Mesenchymal stem cell (in vitro differentiated cells and primary cell): ENCODE results near the gene CXCL8.
A peak's percentile ranks its signal among the peaks of the same experiment; 100 is the strongest.

Experiments
- DNase-seq: peaks from one replicate; pipeline ENCODE4 v3.0.0-alpha.2; 2013
- H2AFZ ChIP-seq: one replicate; pipeline ENCODE4 v1.6.1; 2013; ENCODE audit warnings: low read depth, mild to moderate bottlenecking, control low read depth, inconsistent platforms, low read length, moderate library complexity
- H2AK5ac ChIP-seq: 2 replicates; pipeline ENCODE4 v1.6.1; 2013; ENCODE audit warnings: low read length, moderate library complexity, mild to moderate bottlenecking, inconsistent platforms; ENCODE audit not compliant: severe bottlenecking
- H2BK120ac ChIP-seq: one replicate; pipeline ENCODE4 v1.6.1; 2013; ENCODE audit warnings: low read depth, mild to moderate bottlenecking, inconsistent platforms, low read length, moderate library complexity
- H2BK12ac ChIP-seq, 2 experiments: one replicate each; pipeline ENCODE4 v1.6.1; 2013; ENCODE audit warnings: inconsistent platforms in 2 of 2, low read length in 2 of 2, mild to moderate bottlenecking in 2 of 2, moderate library complexity in 2 of 2, control low read depth in 1 of 2
- H2BK15ac ChIP-seq: one replicate; pipeline ENCODE4 v1.6.1; 2013; ENCODE audit warnings: mild to moderate bottlenecking, low read depth, inconsistent platforms; ENCODE audit not compliant: poor library complexity, severe bottlenecking
- H2BK5ac ChIP-seq: 2 replicates; pipeline ENCODE4 v1.6.1; 2013; ENCODE audit warnings: low read depth, mild to moderate bottlenecking, low read length, control low read depth, inconsistent platforms; ENCODE audit not compliant: poor library complexity, severe bottlenecking
- H3K14ac ChIP-seq, 2 experiments: one replicate each; pipeline ENCODE4 v1.6.1; 2013; ENCODE audit warnings: inconsistent platforms in 2 of 2, low read length in 2 of 2, control low read depth in 1 of 2, mild to moderate bottlenecking in 1 of 2, moderate library complexity in 1 of 2
- H3K18ac ChIP-seq, 2 experiments: one replicate each; pipeline ENCODE4 v1.6.1; 2013; ENCODE audit warnings: inconsistent platforms in 2 of 2, low read length in 2 of 2, control low read depth in 1 of 2, low read depth in 1 of 2, mild to moderate bottlenecking in 1 of 2
- H3K23ac ChIP-seq, 2 experiments: one replicate each; pipeline ENCODE4 v1.6.1; 2013; ENCODE audit warnings: inconsistent platforms in 2 of 2, low read length in 2 of 2, mild to moderate bottlenecking in 2 of 2, moderate library complexity in 2 of 2, control low read depth in 1 of 2
- H3K27ac ChIP-seq: 2 replicates; pipeline ENCODE4 v1.5.1; 2013; ENCODE audit warnings: mild to moderate bottlenecking, moderate library complexity, low read length, control low read depth, inconsistent platforms; ENCODE audit not compliant: poor library complexity, severe bottlenecking
- H3K27me3 ChIP-seq, 2 experiments: 2 replicates each; pipeline versions ENCODE4 v1.6.1 to v1.7.0; 2013; ENCODE audit warnings: low read length in 2 of 2, mild to moderate bottlenecking in 2 of 2, moderate library complexity in 2 of 2, control low read depth in 1 of 2, inconsistent platforms in 1 of 2; ENCODE audit not compliant: control insufficient read depth in 1 of 2, insufficient read depth in 1 of 2
- H3K36me3 ChIP-seq, 2 experiments: 2 replicates each; pipeline versions ENCODE4 v1.6.1 to v1.7.0; 2013; ENCODE audit warnings: low read length in 2 of 2, control low read depth in 1 of 2, inconsistent platforms in 1 of 2, low read depth in 1 of 2, mild to moderate bottlenecking in 1 of 2; ENCODE audit not compliant: insufficient read depth in 2 of 2, control insufficient read depth in 1 of 2
- H3K4ac ChIP-seq, 2 experiments: one replicate each; pipeline ENCODE4 v1.6.1; 2013; ENCODE audit warnings: inconsistent platforms in 2 of 2, low read length in 2 of 2, mild to moderate bottlenecking in 2 of 2, moderate library complexity in 2 of 2, control low read depth in 1 of 2, low read depth in 1 of 2
- H3K4me1 ChIP-seq: 2 replicates; pipeline ENCODE4 v1.6.1; 2013; ENCODE audit warnings: low read depth, low read length, control low read depth; ENCODE audit not compliant: control insufficient read depth, insufficient read depth
- H3K4me2 ChIP-seq: 2 replicates; pipeline ENCODE4 v1.6.1; 2013; ENCODE audit warnings: low read length, mild to moderate bottlenecking, inconsistent platforms; ENCODE audit not compliant: poor library complexity, severe bottlenecking
- H3K4me3 ChIP-seq, 2 experiments: 2 replicates each; pipeline versions ENCODE4 v1.5.1 to v1.7.0; 2013; ENCODE audit warnings: low read length in 2 of 2, mild to moderate bottlenecking in 2 of 2, control low read depth in 1 of 2, low read depth in 1 of 2; ENCODE audit not compliant: insufficient read depth in 1 of 2
- H3K79me1 ChIP-seq: replicated peaks from 2 replicates; pipeline ENCODE4 v1.6.1; 2013; ENCODE audit warnings: mild to moderate bottlenecking, control low read depth, low read length, inconsistent platforms; ENCODE audit not compliant: poor library complexity, severe bottlenecking
- H3K9ac ChIP-seq: 2 replicates; pipeline ENCODE4 v1.7.0; 2013; ENCODE audit warnings: mild to moderate bottlenecking, low read length, moderate library complexity
- H3K9me3 ChIP-seq: 2 replicates; pipeline ENCODE4 v1.7.0; 2013; ENCODE audit warnings: mild to moderate bottlenecking, low read length; ENCODE audit not compliant: control insufficient read depth
- H4K8ac ChIP-seq: one replicate; pipeline ENCODE4 v1.6.1; 2013; ENCODE audit warnings: inconsistent platforms, mild to moderate bottlenecking, low read length, moderate library complexity
- H4K91ac ChIP-seq: one replicate; pipeline ENCODE4 v1.6.1; 2013; ENCODE audit warnings: mild to moderate bottlenecking, low read length, inconsistent platforms
- WGBS: methylation state at CpG from one replicate; pipeline ENCODE4 v1.1.7; 2013; ENCODE audit warnings: mixed read lengths; 5-methylcytosine and 5-hydroxymethylcytosine counted together

Gene CXCL8

DNA sequence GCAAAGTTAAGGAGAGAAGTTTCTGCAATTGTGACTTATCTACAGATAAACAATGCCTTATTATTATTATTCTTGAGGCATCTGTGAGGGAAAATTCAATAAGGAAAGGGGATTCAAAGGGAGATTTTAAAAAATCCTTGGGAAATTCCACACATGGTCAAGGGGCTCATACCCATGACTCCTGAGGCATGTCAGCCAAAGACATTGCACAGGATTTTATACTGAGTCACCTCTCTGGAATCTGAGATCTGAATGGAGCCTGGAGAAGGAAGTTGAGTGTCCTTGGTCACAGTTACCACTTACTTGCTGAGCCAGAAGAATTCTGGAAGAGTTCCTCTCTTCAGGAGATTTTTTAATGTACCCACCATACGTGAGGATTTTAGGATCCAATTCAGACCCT lies 14.4 kb upstream of the CXCL8 start:
- no peak overlapping the region for H2AFZ ChIP-seq
- DNase-seq = peak; percentile 93
- no peak overlapping the region for H3K23ac ChIP-seq
- H4K8ac ChIP-seq = no peak overlapping the region
- H3K4me1 ChIP-seq = peaks cover 3% of the 10 kb centered on the region
- peak overlapping the region; percentile 48 for H2BK5ac ChIP-seq
- H3K36me3 ChIP-seq = no peaks in the 10 kb centered on the region
- H3K9me3 ChIP-seq = no peaks in the 10 kb centered on the region
- peak overlapping the region; percentile 97 for H2BK120ac ChIP-seq
- no peak overlapping the region for H3K14ac ChIP-seq
- H3K4ac ChIP-seq = peak overlapping the region; percentile 48 to 88
- WGBS = 16% methylated on average over 1 of the region's 1 CpG
- H3K4me2 ChIP-seq = no peak overlapping the region
- H2AK5ac ChIP-seq = no peak overlapping the region
- H2BK12ac ChIP-seq = peak overlapping the region; percentile 51
- peak overlapping the region; percentile 89 for H3K27ac ChIP-seq
- H3K27me3 ChIP-seq = no peaks in the 10 kb centered on the region
- H3K18ac ChIP-seq = peak overlapping the region in 1 of 2 experiments; percentile 74
- H3K79me1 ChIP-seq = no peaks in the 10 kb centered on the region
- H4K91ac ChIP-seq = no peak overlapping the region
- H3K9ac ChIP-seq = peak overlapping the region; percentile 41
- no peak overlapping the region for H2BK15ac ChIP-seq
- H3K4me3 ChIP-seq = no peak overlapping the region

DNA sequence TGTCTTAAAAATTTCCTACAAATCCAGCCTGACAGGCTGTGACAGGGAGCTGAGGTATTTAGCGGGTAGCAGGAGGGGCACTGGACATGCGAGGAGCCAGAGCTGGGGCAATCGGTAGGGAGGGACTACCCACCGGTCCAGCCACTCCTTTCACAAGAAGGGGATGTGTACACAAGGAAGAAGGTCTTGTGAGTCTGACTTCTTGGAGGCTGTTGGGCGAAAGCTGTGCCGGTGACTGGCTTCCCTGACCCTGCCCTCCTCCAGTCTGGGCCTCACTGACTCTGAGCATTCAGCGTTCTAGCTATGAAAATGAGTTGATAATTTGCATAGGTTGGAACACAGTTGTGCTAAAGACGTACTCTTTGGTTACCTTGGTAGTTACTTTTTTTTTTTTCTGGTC lies 12.7 kb upstream of the CXCL8 start:
- Histone ChIP-seq H2BK12ac (peak overlapping the region; percentile 94 to 99), H3K4me3 (no peak overlapping the region), H3K4me2 (no peak overlapping the region), H2AFZ (no peak overlapping the region), H2BK15ac (peak overlapping the region; percentile 88), H3K9me3 (no peaks in the 10 kb centered on the region), H3K79me1 (no peaks in the 10 kb centered on the region), H4K91ac (peak overlapping the region; percentile 80), H3K4ac (peak overlapping the region in 1 of 2 experiments; percentile 85), H3K27me3 (no peaks in the 10 kb centered on the region), H3K9ac (no peak overlapping the region), H3K14ac (peak overlapping the region in 1 of 2 experiments; percentile 90), H2AK5ac (peak overlapping the region; percentile 83), H3K36me3 (no peaks in the 10 kb centered on the region), H2BK5ac (no peak overlapping the region), H2BK120ac (peak overlapping the region; percentile 29), H3K4me1 (peaks cover 4% of the 10 kb centered on the region), H3K23ac (no peak overlapping the region), H3K18ac (peak overlapping the region in 1 of 2 experiments; percentile 96), H4K8ac (peak overlapping the region; percentile 5), H3K27ac (no peak overlapping the region)
- no peak for DNase-seq
- whole genome bisulfite sequencing = 92% methylated on average over 7 of the region's 8 CpGs

DNA sequence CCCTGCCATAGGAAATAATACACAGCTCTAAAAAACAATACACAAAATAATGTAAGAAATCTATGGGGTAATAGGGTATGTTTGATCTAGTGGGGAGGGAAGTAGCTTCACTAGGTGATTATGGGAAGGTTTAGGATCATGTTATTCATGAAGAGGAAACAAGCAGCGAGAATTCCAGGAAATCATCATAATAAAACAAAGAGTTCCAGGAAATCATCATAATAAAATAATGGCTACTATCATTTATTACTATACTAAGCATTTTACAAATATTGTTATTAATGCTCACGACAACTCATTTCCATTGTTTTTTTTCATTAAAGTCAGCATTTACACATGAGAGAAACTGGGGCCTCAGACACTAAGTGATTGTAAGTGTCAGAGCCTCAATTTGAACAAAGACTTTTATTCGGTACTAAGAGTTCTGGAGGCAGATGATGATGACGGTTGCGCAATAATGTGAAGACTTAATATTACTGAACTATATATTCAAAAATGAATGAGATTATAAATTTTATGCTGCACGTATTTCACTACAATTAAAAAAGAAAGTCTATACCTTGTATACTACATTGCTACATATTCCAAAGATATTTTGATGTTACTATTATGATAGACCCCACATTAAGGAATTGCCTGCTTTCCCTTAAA lies 12.2 kb upstream of the CXCL8 start:
- H2BK5ac ChIP-seq = no peak overlapping the region
- no peak overlapping the region for H3K14ac ChIP-seq
- peaks cover 4% of the 10 kb centered on the region for H3K4me1 ChIP-seq
- no peak overlapping the region for H2BK12ac ChIP-seq
- no peak overlapping the region for H3K4me3 ChIP-seq
- no peak overlapping the region for H2BK15ac ChIP-seq
- no peak overlapping the region for H2AFZ ChIP-seq
- H3K4ac ChIP-seq = no peak overlapping the region
- no peaks in the 10 kb centered on the region for H3K27me3 ChIP-seq
- no peak overlapping the region for H3K23ac ChIP-seq
- no peak for DNase-seq
- no peaks in the 10 kb centered on the region for H3K79me1 ChIP-seq
- H3K9ac ChIP-seq = no peak overlapping the region
- no peak overlapping the region for H3K18ac ChIP-seq
- H3K9me3 ChIP-seq = no peaks in the 10 kb centered on the region
- H4K91ac ChIP-seq = no peak overlapping the region
- H3K4me2 ChIP-seq = no peak overlapping the region
- no peak overlapping the region for H2AK5ac ChIP-seq
- 93% methylated on average over 2 of the region's 6 CpGs for WGBS
- H3K36me3 ChIP-seq = no peaks in the 10 kb centered on the region
- H3K27ac ChIP-seq = no peak overlapping the region
- H2BK120ac ChIP-seq = no peak overlapping the region
- no peak overlapping the region for H4K8ac ChIP-seq

DNA sequence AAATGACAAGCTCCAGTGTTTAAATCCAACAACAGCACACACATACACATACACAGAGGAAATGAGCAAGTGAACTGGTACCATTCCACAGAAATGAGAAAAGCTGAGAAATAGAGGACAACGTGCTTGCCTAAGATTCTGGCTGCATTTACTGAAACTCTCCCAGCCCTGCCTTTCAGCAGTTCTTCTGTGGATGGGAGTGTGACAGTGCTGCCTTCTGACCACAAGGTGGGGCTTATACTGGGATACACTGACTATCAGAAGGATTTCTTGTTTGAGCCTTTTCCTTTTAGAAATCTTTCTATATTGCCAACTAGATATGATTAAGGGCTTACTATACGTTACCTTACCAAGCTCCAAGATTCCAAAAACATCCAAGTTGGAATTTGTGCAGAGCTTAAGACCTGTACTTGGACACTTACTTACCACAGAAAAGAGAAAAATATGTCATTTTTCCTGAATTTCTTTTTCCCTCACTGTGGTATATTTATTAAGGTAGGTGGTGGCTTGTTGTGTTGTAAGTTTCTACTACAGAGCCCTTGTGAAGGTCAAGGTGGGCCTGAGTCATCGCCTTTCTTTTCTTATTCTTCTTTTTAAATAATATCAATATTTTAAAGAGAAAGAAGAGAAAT lies 10.7 kb upstream of the CXCL8 start:
- peak overlapping the region in 1 of 2 experiments; percentile 95 for H2BK12ac ChIP-seq
- no peaks in the 10 kb centered on the region for H3K36me3 ChIP-seq
- DNase-seq = peak; percentile 86
- H2BK15ac ChIP-seq = no peak overlapping the region
- H3K4ac ChIP-seq = peak overlapping the region in 1 of 2 experiments; percentile 8
- peak overlapping the region; percentile 70 for H3K9ac ChIP-seq
- no peak overlapping the region for H2BK5ac ChIP-seq
- peak overlapping the region in 1 of 2 experiments; percentile 57 for H3K18ac ChIP-seq
- no peak overlapping the region for H3K23ac ChIP-seq
- no peaks in the 10 kb centered on the region for H3K27me3 ChIP-seq
- H2BK120ac ChIP-seq = no peak overlapping the region
- no peaks in the 10 kb centered on the region for H3K79me1 ChIP-seq
- no peak overlapping the region for H4K8ac ChIP-seq
- H4K91ac ChIP-seq = no peak overlapping the region
- H3K9me3 ChIP-seq = no peaks in the 10 kb centered on the region
- H3K14ac ChIP-seq = no peak overlapping the region
- H3K27ac ChIP-seq = no peak overlapping the region
- no peak overlapping the region for H2AK5ac ChIP-seq
- no peak overlapping the region for H2AFZ ChIP-seq
- 5% methylated on average over 2 of the region's 3 CpGs for WGBS
- no peak overlapping the region for H3K4me2 ChIP-seq
- H3K4me1 ChIP-seq = peaks cover 4% of the 10 kb centered on the region
- no peak overlapping the region for H3K4me3 ChIP-seq
